HEK293 (cell line): ENCODE measurements around the gene COX7A2.

ENCODE experiments used
- FEZF1 ChIP-seq: fragments of 450-650 bp; formaldehyde crosslinking; IDR thresholded peaks from 2 replicates; pipeline ENCODE4 v1.5.1; 2016; ENCODE audit warnings: missing biosample characterization, missing genetic modification characterization
- GLI4 ChIP-seq: fragments of 450-650 bp; formaldehyde crosslinking; IDR thresholded peaks from 2 replicates; pipeline ENCODE4 v1.5.1; 2016; ENCODE audit warnings: missing biosample characterization, missing genetic modification characterization
- IKZF3 ChIP-seq: fragments of 450-650 bp; IDR thresholded peaks from 2 replicates; pipeline ENCODE4 v1.5.0; 2018; ENCODE audit warnings: missing biosample characterization, mild to moderate bottlenecking, missing genetic modification characterization, moderate library complexity
- KLF1 ChIP-seq: fragments of 450-650 bp; formaldehyde crosslinking; IDR thresholded peaks from 2 replicates; pipeline ENCODE4 v1.5.1; 2016; ENCODE audit warnings: missing biosample characterization, missing genetic modification characterization
- PATZ1 ChIP-seq: fragments of 450-650 bp; formaldehyde crosslinking; IDR thresholded peaks from 2 replicates; pipeline ENCODE4 v1.5.1; 2016; ENCODE audit warnings: missing biosample characterization, missing genetic modification characterization
- PBX3 ChIP-seq: sonication (generic); formaldehyde crosslinking; IDR thresholded peaks from 2 replicates; pipeline ENCODE4 v1.8.1; 2022; ENCODE audit warnings: mild to moderate bottlenecking, moderate library complexity, missing genetic modification reagents
- YY2 ChIP-seq: fragments of 450-650 bp; formaldehyde crosslinking; IDR thresholded peaks from 2 replicates; pipeline ENCODE4 v1.5.1; 2016; ENCODE audit warnings: missing biosample characterization, missing genetic modification characterization
- ZBTB21 ChIP-seq: fragments of 450-650 bp; formaldehyde crosslinking; IDR thresholded peaks from 2 replicates; pipeline ENCODE4 v1.5.1; 2017; ENCODE audit warnings: missing biosample characterization, missing genetic modification characterization
- ZBTB7A ChIP-seq: fragments of 450-650 bp; formaldehyde crosslinking; IDR thresholded peaks from 2 replicates; pipeline ENCODE4 v1.5.1; 2016; ENCODE audit warnings: low read depth, missing biosample characterization, missing genetic modification characterization
- ZFP69B ChIP-seq: fragments of 450-650 bp; formaldehyde crosslinking; IDR thresholded peaks from 2 replicates; pipeline ENCODE4 v1.5.1; 2016; ENCODE audit warnings: missing biosample characterization, missing genetic modification characterization
- ZNF155 ChIP-seq: fragments of 450-650 bp; formaldehyde crosslinking; IDR thresholded peaks from 2 replicates; pipeline ENCODE4 v1.5.1; 2016; ENCODE audit warnings: missing biosample characterization, missing genetic modification characterization
- ZNF239 ChIP-seq: fragments of 450-650 bp; formaldehyde crosslinking; IDR thresholded peaks from 2 replicates; pipeline ENCODE4 v1.5.1; 2016; ENCODE audit warnings: missing biosample characterization, missing genetic modification characterization
- ZNF423 ChIP-seq: fragments of 450-650 bp; formaldehyde crosslinking; IDR thresholded peaks from 2 replicates; pipeline ENCODE4 v1.5.1; 2016; ENCODE audit warnings: missing biosample characterization, missing genetic modification characterization
- ZNF629 ChIP-seq: fragments of 450-650 bp; formaldehyde crosslinking; IDR thresholded peaks from 2 replicates; pipeline ENCODE4 v1.5.1; 2017; ENCODE audit warnings: missing biosample characterization, missing genetic modification characterization
- ZNF645 ChIP-seq: fragments of 450-650 bp; formaldehyde crosslinking; IDR thresholded peaks from 2 replicates; pipeline ENCODE4; 2016; ENCODE audit warnings: missing biosample characterization, missing genetic modification characterization
- ZNF704 ChIP-seq: fragments of 450-650 bp; formaldehyde crosslinking; IDR thresholded peaks from 2 replicates; pipeline ENCODE4 v1.5.1; 2016; ENCODE audit warnings: missing biosample characterization, missing genetic modification characterization
- ZNF791 ChIP-seq: fragments of 450-650 bp; formaldehyde crosslinking; IDR thresholded peaks from 2 replicates; pipeline ENCODE4 v1.5.1; 2016; ENCODE audit warnings: missing biosample characterization, missing genetic modification characterization
- ZNF830 ChIP-seq: fragments of 450-650 bp; IDR thresholded peaks from 2 replicates; pipeline ENCODE4 v1.5.0; 2018; ENCODE audit warnings: missing biosample characterization, missing genetic modification characterization, low read depth, mild to moderate bottlenecking, moderate library complexity
- ZSCAN18 ChIP-seq: fragments of 450-650 bp; formaldehyde crosslinking; IDR thresholded peaks from 2 replicates; pipeline ENCODE4 v1.5.1; 2016; ENCODE audit warnings: missing biosample characterization, missing genetic modification characterization
- ZSCAN30 ChIP-seq: fragments of 450-650 bp; IDR thresholded peaks from 2 replicates; pipeline ENCODE4 v1.5.1; 2018; ENCODE audit warnings: missing biosample characterization, mild to moderate bottlenecking, missing genetic modification characterization, moderate library complexity
- TF ChIP-seq, protein P1 (sequence below): fragments of 450-650 bp; formaldehyde crosslinking; IDR thresholded peaks from 2 replicates; pipeline ENCODE4 v1.5.1; 2016; ENCODE audit warnings: missing biosample characterization, missing genetic modification characterization, borderline replicate concordance
- TF ChIP-seq, protein P2 (sequence below): fragments of 450-650 bp; IDR thresholded peaks from 2 replicates; pipeline ENCODE4 v1.5.1; 2018; ENCODE audit warnings: missing biosample characterization, missing genetic modification characterization
- TF ChIP-seq, protein P3 (sequence below): fragments of 450-650 bp; formaldehyde crosslinking; IDR thresholded peaks from 2 replicates; pipeline ENCODE4 v1.5.1; 2016; ENCODE audit warnings: missing biosample characterization, missing genetic modification characterization, borderline replicate concordance
- TF ChIP-seq, protein P4 (sequence below): fragments of 450-650 bp; formaldehyde crosslinking; IDR thresholded peaks from 2 replicates; pipeline ENCODE4 v1.5.1; 2017; ENCODE audit warnings: missing biosample characterization, missing genetic modification characterization

The COX7A2 gene

DNA sequence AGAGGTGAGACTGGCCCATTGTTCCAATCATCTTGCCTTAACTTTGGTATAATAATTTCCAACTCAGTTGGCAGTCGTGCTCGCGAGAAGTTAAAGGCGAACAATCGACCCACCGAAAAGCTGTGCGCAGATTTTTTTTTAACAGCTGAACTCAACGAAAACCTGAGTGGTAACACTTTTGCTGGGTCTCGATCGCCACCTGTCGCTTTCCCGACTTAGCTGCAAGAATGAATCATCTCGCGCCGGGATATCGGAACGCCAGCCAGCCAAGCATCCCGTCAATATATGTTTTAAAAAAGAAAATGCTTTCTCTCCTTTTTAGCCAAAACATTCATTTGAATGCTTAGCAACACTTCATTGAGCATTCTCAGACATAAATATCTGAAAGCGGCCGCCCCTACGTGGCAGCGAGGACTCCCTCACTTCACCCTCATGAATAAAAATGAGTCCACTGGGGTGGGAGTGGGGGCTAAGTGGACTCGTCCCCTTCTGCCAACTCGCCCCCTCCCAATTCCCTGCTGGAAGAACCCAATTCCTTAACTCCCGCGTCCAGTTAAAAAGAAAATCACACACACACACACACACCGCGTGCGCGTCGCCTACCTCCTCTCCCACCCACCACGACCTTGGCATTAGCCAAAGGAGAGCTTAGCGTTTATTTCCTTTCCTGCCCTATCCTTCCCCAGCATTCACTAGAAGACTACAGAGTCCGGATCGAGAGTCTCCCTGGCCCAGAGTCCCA, 39.2 kb downstream of the COX7A2 start (continued):
- TF ChIP-seq ZBTB7A (tag by site-specific recombination) = no peak
- no peak for TF ChIP-seq ZNF704 (tag by site-specific recombination)
- TF ChIP-seq, protein P1, sequence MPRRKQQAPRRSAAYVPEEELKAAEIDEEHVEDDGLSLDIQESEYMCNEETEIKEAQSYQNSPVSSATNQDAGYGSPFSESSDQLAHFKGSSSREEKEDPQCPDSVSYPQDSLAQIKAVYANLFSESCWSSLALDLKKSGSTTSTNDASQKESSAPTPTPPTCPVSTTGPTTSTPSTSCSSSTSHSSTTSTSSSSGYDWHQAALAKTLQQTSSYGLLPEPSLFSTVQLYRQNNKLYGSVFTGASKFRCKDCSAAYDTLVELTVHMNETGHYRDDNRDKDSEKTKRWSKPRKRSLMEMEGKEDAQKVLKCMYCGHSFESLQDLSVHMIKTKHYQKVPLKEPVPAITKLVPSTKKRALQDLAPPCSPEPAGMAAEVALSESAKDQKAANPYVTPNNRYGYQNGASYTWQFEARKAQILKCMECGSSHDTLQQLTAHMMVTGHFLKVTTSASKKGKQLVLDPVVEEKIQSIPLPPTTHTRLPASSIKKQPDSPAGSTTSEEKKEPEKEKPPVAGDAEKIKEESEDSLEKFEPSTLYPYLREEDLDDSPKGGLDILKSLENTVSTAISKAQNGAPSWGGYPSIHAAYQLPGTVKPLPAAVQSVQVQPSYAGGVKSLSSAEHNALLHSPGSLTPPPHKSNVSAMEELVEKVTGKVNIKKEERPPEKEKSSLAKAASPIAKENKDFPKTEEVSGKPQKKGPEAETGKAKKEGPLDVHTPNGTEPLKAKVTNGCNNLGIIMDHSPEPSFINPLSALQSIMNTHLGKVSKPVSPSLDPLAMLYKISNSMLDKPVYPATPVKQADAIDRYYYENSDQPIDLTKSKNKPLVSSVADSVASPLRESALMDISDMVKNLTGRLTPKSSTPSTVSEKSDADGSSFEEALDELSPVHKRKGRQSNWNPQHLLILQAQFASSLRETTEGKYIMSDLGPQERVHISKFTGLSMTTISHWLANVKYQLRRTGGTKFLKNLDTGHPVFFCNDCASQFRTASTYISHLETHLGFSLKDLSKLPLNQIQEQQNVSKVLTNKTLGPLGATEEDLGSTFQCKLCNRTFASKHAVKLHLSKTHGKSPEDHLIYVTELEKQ (tag by site-specific recombination) = no peak
- TF ChIP-seq PBX3 (CRISPR knock-in tag) = no peak
- no peak for TF ChIP-seq ZNF423 (tag by site-specific recombination)
- TF ChIP-seq, protein P2, sequence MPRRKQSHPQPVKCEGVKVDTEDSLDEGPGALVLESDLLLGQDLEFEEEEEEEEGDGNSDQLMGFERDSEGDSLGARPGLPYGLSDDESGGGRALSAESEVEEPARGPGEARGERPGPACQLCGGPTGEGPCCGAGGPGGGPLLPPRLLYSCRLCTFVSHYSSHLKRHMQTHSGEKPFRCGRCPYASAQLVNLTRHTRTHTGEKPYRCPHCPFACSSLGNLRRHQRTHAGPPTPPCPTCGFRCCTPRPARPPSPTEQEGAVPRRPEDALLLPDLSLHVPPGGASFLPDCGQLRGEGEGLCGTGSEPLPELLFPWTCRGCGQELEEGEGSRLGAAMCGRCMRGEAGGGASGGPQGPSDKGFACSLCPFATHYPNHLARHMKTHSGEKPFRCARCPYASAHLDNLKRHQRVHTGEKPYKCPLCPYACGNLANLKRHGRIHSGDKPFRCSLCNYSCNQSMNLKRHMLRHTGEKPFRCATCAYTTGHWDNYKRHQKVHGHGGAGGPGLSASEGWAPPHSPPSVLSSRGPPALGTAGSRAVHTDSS (tag by site-specific recombination) = no peak
- no peak for TF ChIP-seq GLI4 (tag by site-specific recombination)
- no peak for TF ChIP-seq ZNF629 (tag by site-specific recombination)
- TF ChIP-seq YY2 (tag by site-specific recombination) = no peak
- no peak for TF ChIP-seq ZSCAN18 (tag by site-specific recombination)
- TF ChIP-seq ZNF239 (tag by site-specific recombination) = no peak
- TF ChIP-seq ZNF155 = no peak
- no peak for TF ChIP-seq ZBTB21
- TF ChIP-seq ZSCAN30 (tag by site-specific recombination) = no peak
- TF ChIP-seq, protein P3, sequence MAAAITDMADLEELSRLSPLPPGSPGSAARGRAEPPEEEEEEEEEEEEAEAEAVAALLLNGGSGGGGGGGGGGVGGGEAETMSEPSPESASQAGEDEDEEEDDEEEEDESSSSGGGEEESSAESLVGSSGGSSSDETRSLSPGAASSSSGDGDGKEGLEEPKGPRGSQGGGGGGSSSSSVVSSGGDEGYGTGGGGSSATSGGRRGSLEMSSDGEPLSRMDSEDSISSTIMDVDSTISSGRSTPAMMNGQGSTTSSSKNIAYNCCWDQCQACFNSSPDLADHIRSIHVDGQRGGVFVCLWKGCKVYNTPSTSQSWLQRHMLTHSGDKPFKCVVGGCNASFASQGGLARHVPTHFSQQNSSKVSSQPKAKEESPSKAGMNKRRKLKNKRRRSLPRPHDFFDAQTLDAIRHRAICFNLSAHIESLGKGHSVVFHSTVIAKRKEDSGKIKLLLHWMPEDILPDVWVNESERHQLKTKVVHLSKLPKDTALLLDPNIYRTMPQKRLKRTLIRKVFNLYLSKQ (tag by site-specific recombination) = no peak
- no peak for TF ChIP-seq ZNF791
- TF ChIP-seq ZNF645 (tag by site-specific recombination) = no peak
- TF ChIP-seq PATZ1 (tag by site-specific recombination) = peak; percentile 58
- TF ChIP-seq FEZF1 (tag by site-specific recombination) = no peak
- no peak for TF ChIP-seq IKZF3 (tag by site-specific recombination)
- no peak for TF ChIP-seq ZNF830 (tag by site-specific recombination)
- TF ChIP-seq, protein P4, sequence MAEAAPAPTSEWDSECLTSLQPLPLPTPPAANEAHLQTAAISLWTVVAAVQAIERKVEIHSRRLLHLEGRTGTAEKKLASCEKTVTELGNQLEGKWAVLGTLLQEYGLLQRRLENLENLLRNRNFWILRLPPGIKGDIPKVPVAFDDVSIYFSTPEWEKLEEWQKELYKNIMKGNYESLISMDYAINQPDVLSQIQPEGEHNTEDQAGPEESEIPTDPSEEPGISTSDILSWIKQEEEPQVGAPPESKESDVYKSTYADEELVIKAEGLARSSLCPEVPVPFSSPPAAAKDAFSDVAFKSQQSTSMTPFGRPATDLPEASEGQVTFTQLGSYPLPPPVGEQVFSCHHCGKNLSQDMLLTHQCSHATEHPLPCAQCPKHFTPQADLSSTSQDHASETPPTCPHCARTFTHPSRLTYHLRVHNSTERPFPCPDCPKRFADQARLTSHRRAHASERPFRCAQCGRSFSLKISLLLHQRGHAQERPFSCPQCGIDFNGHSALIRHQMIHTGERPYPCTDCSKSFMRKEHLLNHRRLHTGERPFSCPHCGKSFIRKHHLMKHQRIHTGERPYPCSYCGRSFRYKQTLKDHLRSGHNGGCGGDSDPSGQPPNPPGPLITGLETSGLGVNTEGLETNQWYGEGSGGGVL (tag by site-specific recombination) = peak; percentile 26
- TF ChIP-seq ZFP69B = no peak
- TF ChIP-seq KLF1 (tag by site-specific recombination) = no peak
